Liver (tissue), 9 donors: ENCODE measurements around the gene ERBB2. TPM values are rescaled to one million over a fixed set of nuclear protein-coding genes. Genes with fewer than 3 reads are reported as not detected.

Source experiments
- DNase-seq: peaks from one replicate; pipeline ENCODE4 v3.0.0-alpha.2; 2017; ENCODE audit warnings: low spot score
- H3K27ac ChIP-seq, 2 donors: one replicate each; pipeline ENCODE4 v1.7.0; 2013; ENCODE audit warnings: inconsistent platforms in 2 of 2, low read length in 2 of 2, control low read depth in 1 of 2, low read depth in 1 of 2, mild to moderate bottlenecking in 1 of 2
- H3K27me3 ChIP-seq, 4 donors: one replicate each; pipeline versions ENCODE4 v1.6.1 to v1.7.0; 2013; ENCODE audit warnings: low read length in 3 of 4, inconsistent platforms in 1 of 4, mild to moderate bottlenecking in 1 of 4, moderate library complexity in 1 of 4; ENCODE audit not compliant: control insufficient read depth in 4 of 4, insufficient read depth in 4 of 4
- H3K36me3 ChIP-seq, 4 donors: one replicate each; pipeline versions ENCODE4 v1.6.1 to v1.7.0; 2013; ENCODE audit warnings: low read length in 3 of 4, mild to moderate bottlenecking in 3 of 4, low read depth in 1 of 4, moderate library complexity in 1 of 4; ENCODE audit not compliant: control insufficient read depth in 4 of 4, insufficient read depth in 3 of 4
- H3K4me1 ChIP-seq, 4 donors: one replicate each; pipeline versions ENCODE4 v1.6.1 to v1.7.0; 2013; ENCODE audit warnings: low read length in 3 of 4, mild to moderate bottlenecking in 3 of 4, moderate library complexity in 1 of 4; ENCODE audit not compliant: control insufficient read depth in 4 of 4, insufficient read depth in 4 of 4
- H3K4me3 ChIP-seq, 3 donors: one replicate each; pipeline versions ENCODE4 v1.6.1 to v1.7.0; 2013; ENCODE audit warnings: low read length in 3 of 3, control low read depth in 1 of 3, low read depth in 1 of 3, mild to moderate bottlenecking in 1 of 3
- H3K9ac ChIP-seq, 2 donors: one replicate each; pipeline ENCODE4 v1.7.0; 2013; ENCODE audit warnings: low read length in 2 of 2, mild to moderate bottlenecking in 2 of 2, moderate library complexity in 2 of 2, control low read depth in 1 of 2, low read depth in 1 of 2
- H3K9me3 ChIP-seq, 4 donors: one replicate each; pipeline versions ENCODE4 v1.6.1 to v1.7.0; 2013; ENCODE audit warnings: low read length in 3 of 4; ENCODE audit not compliant: control insufficient read depth in 4 of 4
- ATF3 ChIP-seq: IDR thresholded peaks from 2 replicates; pipeline ENCODE4 v1.6.1; 2016; ENCODE audit warnings: antibody characterized with exemption
- CTCF ChIP-seq: fragments of 150-350 bp; IDR thresholded peaks from 2 replicates; pipeline ENCODE4 v1.5.1; 2017; ENCODE audit warnings: improper control_type of control experiment, low read depth, low read length; ENCODE audit not compliant: missing input control
- EGR1 ChIP-seq, 2 donors: IDR thresholded peaks; 2 replicates each; pipeline ENCODE4 v1.6.1; 2016 to 2018; ENCODE audit warnings: antibody characterized with exemption in 2 of 2, low read depth in 2 of 2
- FOXA1 ChIP-seq: IDR thresholded peaks from 2 replicates; pipeline ENCODE4 v1.6.1; 2016; ENCODE audit warnings: antibody characterized with exemption
- FOXA2 ChIP-seq: IDR thresholded peaks from 2 replicates; pipeline ENCODE4 v1.6.1; 2016; ENCODE audit warnings: antibody characterized with exemption
- GABPA ChIP-seq, 2 donors: IDR thresholded peaks in 1 of 2; conservative IDR thresholded peaks in 1 of 2; 2 replicates each; pipeline ENCODE4 v1.6.1; 2016; ENCODE audit warnings: antibody characterized with exemption in 2 of 2, mild to moderate bottlenecking in 1 of 2, moderate library complexity in 1 of 2
- HNF4A ChIP-seq, 2 donors: conservative IDR thresholded peaks; 2 replicates each; pipeline ENCODE4 v1.6.1; 2016; ENCODE audit warnings: antibody characterized with exemption in 2 of 2, mild to moderate bottlenecking in 2 of 2
- HNF4G ChIP-seq: IDR thresholded peaks from 2 replicates; pipeline ENCODE4 v1.6.1; 2016; ENCODE audit warnings: antibody characterized with exemption
- JUND ChIP-seq, 2 donors: IDR thresholded peaks; 2 replicates each; pipeline ENCODE4 v1.6.1; 2016; ENCODE audit warnings: antibody characterized with exemption in 2 of 2
- MAX ChIP-seq: IDR thresholded peaks from 2 replicates; pipeline ENCODE4 v1.6.1; 2016; ENCODE audit warnings: antibody characterized with exemption
- NR2F2 ChIP-seq: IDR thresholded peaks from 2 replicates; pipeline ENCODE4 v1.6.1; 2016; ENCODE audit warnings: antibody characterized with exemption
- RAD21 ChIP-seq, 2 donors: IDR thresholded peaks; 2 replicates each; pipeline ENCODE4 v1.6.1; 2016; ENCODE audit warnings: antibody characterized with exemption in 2 of 2, mild to moderate bottlenecking in 2 of 2
- REST ChIP-seq: IDR thresholded peaks from 2 replicates; pipeline ENCODE4 v1.6.1; 2016; ENCODE audit warnings: antibody characterized with exemption, mild to moderate bottlenecking
- RXRA ChIP-seq, 2 donors: IDR thresholded peaks; 2 replicates each; pipeline ENCODE4 v1.6.1; 2017 to 2018; ENCODE audit warnings: antibody characterized with exemption in 2 of 2, mild to moderate bottlenecking in 1 of 2
- SP1 ChIP-seq: IDR thresholded peaks from 2 replicates; pipeline ENCODE4 v1.6.1; 2018; ENCODE audit warnings: antibody characterized with exemption, mild to moderate bottlenecking
- TAF1 ChIP-seq: conservative IDR thresholded peaks from 2 replicates; pipeline ENCODE4 v1.6.1; 2016; ENCODE audit warnings: antibody characterized with exemption, mild to moderate bottlenecking
- YY1 ChIP-seq: IDR thresholded peaks from 2 replicates; pipeline ENCODE4 v1.6.1; 2016; ENCODE audit warnings: antibody characterized with exemption, mild to moderate bottlenecking
- ZBTB33 ChIP-seq: IDR thresholded peaks from 2 replicates; pipeline ENCODE4 v1.6.1; 2016; ENCODE audit warnings: antibody characterized with exemption
- WGBS: extraction: QIAGEN DNeasy Blood & Tissue Kit; methylation state at CpG from one replicate; pipeline ENCODE4 v1.1.7; 2013; 5-methylcytosine and 5-hydroxymethylcytosine counted together
- polyA plus RNA-seq, 2 donors: library from polyadenylated mRNA; stranded (reverse) in 1 of 2; unstranded in 1 of 2; fragments of 200-250 nt in 1 of 2; fragments of >200 nt in 1 of 2; fragmentation: Nextera tagmentation in 1 of 2; extraction: Ambion mirVana in 1 of 2; gene quantifications; one replicate each; pipeline versions ENCODE4 v1.2.1 to v1.2.3, GENCODE V29; 2013 to 2015
- total RNA-seq, 2 donors: library from RNA; depleted of rRNA; stranded (reverse); fragments of >200 nt; gene quantifications; one replicate each; pipeline ENCODE4 v1.2.3, GENCODE V29; 2014
- donor health status: healthy.
- donor health status: healthy.
- donor health status: healthy.
- donor health status: healthy.
- donor health status: healthy.

ERBB2 gene
- total and polyA plus RNA-seq, 4 donors = 4.7 to 28.8 (median 15.7) TPM

- H3K4me1 ChIP-seq = peaks cover 0 to 27% (median 17%) of the 10 kb centered on the region in 4 donors
- H3K36me3 ChIP-seq = peaks cover 0 to 9% (median 4%) of the 10 kb centered on the region in 4 donors
- WGBS = 2% methylated on average over 13 of the region's 13 CpGs
- no peak for DNase-seq
- TF ChIP-seq RXRA (IDR thresholded peaks at IDR 0.05) = no peak
- no peak for TF ChIP-seq RAD21 (IDR thresholded peaks at IDR 0.05)
- no peak for TF ChIP-seq TAF1
- TF ChIP-seq GABPA (IDR thresholded peaks at IDR 0.05 in 1 of 2, conservative IDR thresholded peaks at IDR 0.05 in 1 of 2) = no peak
- no peak for TF ChIP-seq HNF4G
- TF ChIP-seq NR2F2 = no peak
- no peak for TF ChIP-seq REST
- peak overlapping the region; percentile 21 to 64 (median 57) for H3K4me3 ChIP-seq
- H3K27ac ChIP-seq = peak overlapping the region; percentile 80 to 98
- H3K27me3 ChIP-seq = no peaks in the 10 kb centered on the region
- no peaks in the 10 kb centered on the region for H3K9me3 ChIP-seq
- H3K9ac ChIP-seq = peak overlapping the region; percentile 5 to 62
Observed at GRCh38 chr17:39738568-39738901, 38.7 kb downstream of the ERBB2 start.

- H3K27me3 ChIP-seq = no peaks in the 10 kb centered on the region
- H3K9me3 ChIP-seq = no peaks in the 10 kb centered on the region
- H3K4me1 ChIP-seq = peaks cover 0 to 27% (median 17%) of the 10 kb centered on the region in 4 donors
- H3K27ac ChIP-seq = peak overlapping the region; percentile 80 to 98
- H3K9ac ChIP-seq = peak overlapping the region; percentile 80 to 84
- peak; percentile 62 for DNase-seq
- no peak for TF ChIP-seq TAF1
- TF ChIP-seq GABPA (IDR thresholded peaks at IDR 0.05 in 1 of 2, conservative IDR thresholded peaks at IDR 0.05 in 1 of 2) = peak in 1 of 2 donors; percentile 53
- TF ChIP-seq ZBTB33 = peak; percentile 46
- no peak for TF ChIP-seq REST
- TF ChIP-seq YY1 = peak; percentile 52
- peak; percentile 88 for TF ChIP-seq FOXA2
- TF ChIP-seq MAX = peak; percentile 92
- peak; percentile 79 for TF ChIP-seq SP1
- TF ChIP-seq HNF4G = peak; percentile 37
- no peak for TF ChIP-seq ATF3
- peak; percentile 45 to 73 for TF ChIP-seq RXRA (IDR thresholded peaks at IDR 0.05)
- no peak for TF ChIP-seq EGR1 (IDR thresholded peaks at IDR 0.05; ENCODE audit: low read depth in 2 of 2)
- TF ChIP-seq HNF4A (conservative IDR thresholded peaks at IDR 0.05) = peak; percentile 53 to 62
- TF ChIP-seq RAD21 (IDR thresholded peaks at IDR 0.05) = no peak
- peak; percentile 28 for TF ChIP-seq NR2F2
- no peak for TF ChIP-seq CTCF
- TF ChIP-seq FOXA1 = peak; percentile 90
- no peak for TF ChIP-seq JUND (IDR thresholded peaks at IDR 0.05)
- H3K4me3 ChIP-seq = peak overlapping the region; percentile 61 to 64 (median 62)
- WGBS = 6% methylated on average over 32 of the region's 32 CpGs
- peaks cover 0 to 12% (median 5%) of the 10 kb centered on the region in 4 donors for H3K36me3 ChIP-seq
Observed at GRCh38 chr17:39738983-39739884, 39.4 kb downstream of the ERBB2 start.
